Measurements from ENCODE around the gene ADAP1. TPM values are rescaled to one million over a fixed set of nuclear protein-coding genes. Genes with fewer than 3 reads are reported as not detected.

ADAP1 gene
- total and polyA plus RNA-seq, 2 of the 13 experiments (the other 11 are each of a cell fraction or from before 2014, with no cell fraction given): 10.5 to 24.6 TPM

DNA sequence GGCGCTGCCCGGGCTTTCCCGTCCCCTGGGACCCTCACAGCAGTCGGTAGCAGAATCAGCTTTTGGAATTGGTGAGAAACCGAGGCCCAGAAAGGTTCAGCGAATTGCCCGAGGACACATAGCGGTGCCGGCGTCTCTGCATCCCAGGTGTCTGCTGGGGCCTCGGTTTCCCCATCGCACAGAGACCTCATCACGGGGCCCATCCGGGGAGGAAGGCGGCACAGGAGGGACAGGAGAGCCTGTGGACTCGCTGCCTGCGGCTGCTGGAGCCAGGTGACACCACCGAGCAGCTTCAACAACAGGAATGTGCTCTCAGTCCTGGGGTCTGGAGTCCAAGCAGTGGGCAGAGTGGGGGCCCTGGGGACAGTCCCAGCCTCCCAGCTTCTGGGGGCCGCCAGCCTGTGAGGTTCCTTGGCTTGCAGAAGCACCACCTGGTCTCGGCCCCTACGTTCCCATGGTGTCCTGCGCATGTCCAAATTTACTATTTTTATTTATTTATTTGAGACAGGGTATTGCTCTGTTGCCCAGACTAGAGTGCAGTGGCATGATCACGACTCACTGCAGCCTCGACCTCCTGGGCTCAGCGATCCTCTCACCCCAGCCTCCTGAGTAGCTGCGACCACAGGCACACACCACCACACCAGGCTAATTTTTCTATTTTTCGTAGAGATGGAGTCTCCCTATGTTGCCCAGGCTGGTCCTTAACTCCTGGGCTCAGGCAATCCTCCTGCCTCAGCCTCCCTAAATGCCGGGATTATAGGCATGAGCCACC is 21.4 kb upstream of the ADAP1 start:
- H3K9me3 ChIP-seq (ENCODE audit: low read length): no peaks in the 10 kb centered on the region
- peak overlapping the region; percentile 100 for H3K27ac ChIP-seq (ENCODE audit: extremely low read length, insufficient read depth, low read length)
- no peak overlapping the region for H2AFZ ChIP-seq (ENCODE audit: low read length)
- ATAC-seq: peak; percentile 9
- peaks cover 4% of the 10 kb centered on the region; the same call in 1 of the 2 replicates for H4K20me1 ChIP-seq (ENCODE audit: insufficient read depth, low read length)
- DNase-seq (ENCODE audit: low spot score): no peak
- intact Hi-C loops (cut with micrococcal nuclease; ENCODE audit: unreplicated experiment) (loop anchor here (2.0 kb wide), 1 partner anchor 181 kb away; no protein-coding TSS in a partner anchor), in situ Hi-C loops (cut with HindIII; ENCODE audit: extremely low pct_ligation_motif_present, low pct_unique_long_range_greater_than_20kb) (no loop called here)
- H3K4me3 ChIP-seq (replicated peaks in 1 of 3; ENCODE audit: insufficient read depth in 1 of 3, low read depth in 2 of 3, low read length in 3 of 3): peak overlapping the region; percentile 85 to 100 (median 98)
- TSS peak; percentile 50 for BruUV-seq (replicated peaks)
- peak overlapping the region; percentile 98 for H3K4me2 ChIP-seq (ENCODE audit: low read depth, low read length)
- peaks cover 75% of the 10 kb centered on the region for H3K4me1 ChIP-seq (ENCODE audit: insufficient read depth, low read length)
- peaks cover 10 to 12% of the 10 kb centered on the region in 2 experiments for H3K36me3 ChIP-seq (replicated peaks in 1 of 2; ENCODE audit: control insufficient read depth in 1 of 2, insufficient read depth in 2 of 2, low read length in 2 of 2)
- 20% methylated on average over 14 of the region's 28 CpGs for WGBS (ENCODE audit: low lambda C conversion rate)
- ChIA-PET POLR2A (interaction anchor here (0.9 to 8.6 kb wide), 16 partner anchors 7 to 195 kb away, joined by 3 to 292 read pairs (median 24); partner anchors contain the start of gene CYP2W1), CTCF (ENCODE audit: low intra/inter-chr PET ratio, low total read pairs) (interaction anchor here (2.5 kb wide), 1 partner anchor 17 kb away, joined by 7 read pairs; no protein-coding TSS in a partner anchor)
- FAIRE-seq: no peak
- peak overlapping the region; percentile 97 for H3K9ac ChIP-seq (ENCODE audit: insufficient read depth, low read depth, low read length)
- peaks cover 62% of the 10 kb centered on the region for H3K79me2 ChIP-seq (ENCODE audit: insufficient read depth, low read length)
- H3K27me3 ChIP-seq (ENCODE audit: control insufficient read depth in 1 of 2, insufficient read depth in 2 of 2, low read length in 2 of 2): no peaks in the 10 kb centered on the region; a peak in 1 of 5 replicates
- TF ChIP-seq PCBP2 (optimal IDR thresholded peaks at IDR 0.05; ENCODE audit: low read depth, low read length, poor library complexity, severe bottlenecking) (no peak), ZBTB7B (CRISPR knock-in tag; IDR thresholded peaks at IDR 0.05) (peak; percentile 64; the same call in 1 of the 2 replicates), ARNT (IDR thresholded peaks at IDR 0.05) (no peak), ZNF773 (CRISPR knock-in tag; IDR thresholded peaks at IDR 0.05; ENCODE audit: borderline replicate concordance) (no peak), ZMYM3 (CRISPR knock-in tag; IDR thresholded peaks at IDR 0.05) (peak; percentile 32; the same call in 1 of the 2 replicates), ZNF331 (CRISPR knock-in tag; IDR thresholded peaks at IDR 0.05) (no peak; the same call in 1 of the 2 replicates), ZNF564 (CRISPR knock-in tag; IDR thresholded peaks at IDR 0.05) (no peak), ZNF235 (CRISPR knock-in tag; IDR thresholded peaks at IDR 0.05; ENCODE audit: borderline replicate concordance) (no peak), RFX3 (CRISPR knock-in tag; IDR thresholded peaks at IDR 0.05) (no peak), PHF5A (CRISPR knock-in tag; IDR thresholded peaks at IDR 0.05; ENCODE audit: low read depth, unreplicated experiment) (no peak), MAF1 (CRISPR knock-in tag; IDR thresholded peaks at IDR 0.05; ENCODE audit: borderline replicate concordance) (no peak)
- TF ChIP-seq, protein P1, sequence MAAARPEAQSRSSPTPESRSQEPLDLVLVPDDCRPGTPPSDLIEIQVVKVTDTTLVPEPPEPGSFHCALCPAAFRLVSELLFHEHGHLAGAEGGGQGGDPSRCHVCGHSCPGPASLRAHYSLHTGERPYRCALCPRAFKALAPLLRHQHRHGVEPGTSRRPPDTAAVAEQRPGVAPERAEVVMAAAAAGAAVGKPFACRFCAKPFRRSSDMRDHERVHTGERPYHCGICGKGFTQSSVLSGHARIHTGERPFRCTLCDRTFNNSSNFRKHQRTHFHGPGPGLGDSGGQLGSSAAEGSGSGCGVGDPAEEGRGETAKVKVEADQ (CRISPR knock-in tag; IDR thresholded peaks at IDR 0.05; ENCODE audit: borderline replicate concordance): no peak
- TF ChIP-seq, protein P2, sequence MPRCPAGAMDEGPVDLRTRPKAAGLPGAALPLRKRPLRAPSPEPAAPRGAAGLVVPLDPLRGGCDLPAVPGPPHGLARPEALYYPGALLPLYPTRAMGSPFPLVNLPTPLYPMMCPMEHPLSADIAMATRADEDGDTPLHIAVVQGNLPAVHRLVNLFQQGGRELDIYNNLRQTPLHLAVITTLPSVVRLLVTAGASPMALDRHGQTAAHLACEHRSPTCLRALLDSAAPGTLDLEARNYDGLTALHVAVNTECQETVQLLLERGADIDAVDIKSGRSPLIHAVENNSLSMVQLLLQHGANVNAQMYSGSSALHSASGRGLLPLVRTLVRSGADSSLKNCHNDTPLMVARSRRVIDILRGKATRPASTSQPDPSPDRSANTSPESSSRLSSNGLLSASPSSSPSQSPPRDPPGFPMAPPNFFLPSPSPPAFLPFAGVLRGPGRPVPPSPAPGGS (CRISPR knock-in tag; IDR thresholded peaks at IDR 0.05): no peak
